PC-3 (cell line): Measurements from ENCODE around the gene KLHL1.

Source experiments
- EZH2 ChIP-seq: fragments of 300-600 bp; sonication (generic); IDR thresholded peaks from one replicate; pipeline ENCODE4 v1.6.1; 2017; ENCODE audit warnings: antibody characterized with exemption, mild to moderate bottlenecking, low read length; ENCODE audit not compliant: unreplicated experiment
- TF ChIP-seq, protein P1 (sequence below): fragments of 300-600 bp; sonication (generic); conservative IDR thresholded peaks from 2 replicates; pipeline ENCODE4 v1.5.1; 2017; ENCODE audit warnings: antibody characterized with exemption, low read depth, mild to moderate bottlenecking, low read length

DNA sequence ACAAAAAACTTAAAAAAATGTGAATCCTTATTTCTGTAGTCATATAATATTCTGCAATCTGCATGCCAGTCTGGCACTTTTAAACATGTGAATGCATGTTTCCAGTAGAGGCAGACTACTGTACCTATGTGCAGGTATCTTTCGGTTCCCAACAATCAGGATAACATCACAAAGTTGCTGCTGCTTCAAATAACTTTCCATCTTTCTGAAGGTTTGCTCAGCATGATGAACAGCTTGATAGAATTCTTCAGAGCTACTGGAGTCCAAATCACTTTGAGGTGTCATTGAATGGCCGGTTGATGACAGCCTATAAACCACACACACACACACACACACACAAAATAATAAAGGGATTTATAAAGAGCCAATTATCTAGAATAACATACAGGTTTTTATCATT, 132.8 kb downstream of the KLHL1 start:
- TF ChIP-seq EZH2 = no peak
- TF ChIP-seq, protein P1, sequence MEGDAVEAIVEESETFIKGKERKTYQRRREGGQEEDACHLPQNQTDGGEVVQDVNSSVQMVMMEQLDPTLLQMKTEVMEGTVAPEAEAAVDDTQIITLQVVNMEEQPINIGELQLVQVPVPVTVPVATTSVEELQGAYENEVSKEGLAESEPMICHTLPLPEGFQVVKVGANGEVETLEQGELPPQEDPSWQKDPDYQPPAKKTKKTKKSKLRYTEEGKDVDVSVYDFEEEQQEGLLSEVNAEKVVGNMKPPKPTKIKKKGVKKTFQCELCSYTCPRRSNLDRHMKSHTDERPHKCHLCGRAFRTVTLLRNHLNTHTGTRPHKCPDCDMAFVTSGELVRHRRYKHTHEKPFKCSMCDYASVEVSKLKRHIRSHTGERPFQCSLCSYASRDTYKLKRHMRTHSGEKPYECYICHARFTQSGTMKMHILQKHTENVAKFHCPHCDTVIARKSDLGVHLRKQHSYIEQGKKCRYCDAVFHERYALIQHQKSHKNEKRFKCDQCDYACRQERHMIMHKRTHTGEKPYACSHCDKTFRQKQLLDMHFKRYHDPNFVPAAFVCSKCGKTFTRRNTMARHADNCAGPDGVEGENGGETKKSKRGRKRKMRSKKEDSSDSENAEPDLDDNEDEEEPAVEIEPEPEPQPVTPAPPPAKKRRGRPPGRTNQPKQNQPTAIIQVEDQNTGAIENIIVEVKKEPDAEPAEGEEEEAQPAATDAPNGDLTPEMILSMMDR = no peak
